ENCODE data around the gene SCNN1A.
A peak's percentile ranks its signal among the peaks of the same experiment; 100 is the strongest.

SCNN1A gene

DNA sequence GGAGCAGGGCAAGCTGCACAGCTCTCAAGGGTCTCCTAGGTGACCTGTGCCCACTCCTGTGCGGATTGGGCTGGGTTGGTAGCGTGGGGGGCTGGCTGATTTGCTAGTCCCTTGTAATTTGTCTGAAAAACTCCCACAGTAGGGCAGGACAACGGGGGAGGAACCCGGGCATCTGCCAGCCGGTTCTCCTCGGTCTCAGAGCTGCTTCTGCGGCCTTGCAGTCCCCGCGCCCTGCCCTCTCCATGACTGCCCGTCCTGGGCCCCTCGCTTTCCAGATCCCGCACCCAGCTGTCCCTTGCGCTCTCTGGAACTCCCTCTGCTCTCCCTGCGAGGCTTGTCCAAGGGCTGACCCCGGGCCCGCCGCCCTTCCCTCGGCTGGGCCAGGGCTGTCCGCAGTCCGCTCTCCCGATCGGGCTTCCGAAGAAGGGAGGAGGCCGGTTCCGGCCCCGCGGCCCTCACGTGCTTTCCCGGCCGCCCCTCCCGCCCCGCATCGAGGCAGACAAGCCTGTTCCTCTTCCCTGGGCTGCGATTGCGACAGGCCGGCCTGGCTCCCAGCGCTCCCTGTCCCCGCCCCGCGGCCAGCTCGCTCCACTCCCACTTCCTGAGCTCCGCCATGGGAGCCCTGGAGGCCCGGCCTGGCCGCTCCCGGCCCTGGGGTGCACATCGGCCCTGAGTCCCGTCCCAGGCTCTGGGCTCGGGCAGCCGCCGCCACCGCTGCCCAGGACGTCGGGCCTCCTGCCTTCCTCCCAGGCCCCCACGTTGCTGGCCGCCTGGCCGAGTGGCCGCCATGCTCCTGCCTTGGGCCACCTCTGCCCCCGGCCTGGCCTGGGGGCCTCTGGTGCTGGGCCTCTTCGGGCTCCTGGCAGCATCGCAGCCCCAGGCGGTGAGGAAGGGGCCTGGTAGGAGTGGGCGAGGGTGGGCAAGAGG is 8.5 kb upstream of the SCNN1A start, which contains the start of gene LTBR:
LTBR (plus strand) TSS at position 591 of the 927 bp plus-strand sequence; CDS start at position 788, 197 bp downstream.
- no peak for TF ChIP-seq CTCF (IDR thresholded peaks at IDR 0.05; ENCODE audit: extremely low read depth, missing control alignments)
- DNase-seq (ENCODE audit: low spot score) = peak; percentile 59

GRCh38 chr12:6382982-6383381 is 7.6 kb upstream of the SCNN1A start:
- no peak for DNase-seq (ENCODE audit: low spot score)
- no peak for TF ChIP-seq CTCF (IDR thresholded peaks at IDR 0.05; ENCODE audit: extremely low read depth, missing control alignments)

GRCh38 chr12:6382371-6382770 is 7.0 kb upstream of the SCNN1A start:
- TF ChIP-seq CTCF (IDR thresholded peaks at IDR 0.05; ENCODE audit: extremely low read depth, missing control alignments) = no peak
- no peak for DNase-seq (ENCODE audit: low spot score)

DNA sequence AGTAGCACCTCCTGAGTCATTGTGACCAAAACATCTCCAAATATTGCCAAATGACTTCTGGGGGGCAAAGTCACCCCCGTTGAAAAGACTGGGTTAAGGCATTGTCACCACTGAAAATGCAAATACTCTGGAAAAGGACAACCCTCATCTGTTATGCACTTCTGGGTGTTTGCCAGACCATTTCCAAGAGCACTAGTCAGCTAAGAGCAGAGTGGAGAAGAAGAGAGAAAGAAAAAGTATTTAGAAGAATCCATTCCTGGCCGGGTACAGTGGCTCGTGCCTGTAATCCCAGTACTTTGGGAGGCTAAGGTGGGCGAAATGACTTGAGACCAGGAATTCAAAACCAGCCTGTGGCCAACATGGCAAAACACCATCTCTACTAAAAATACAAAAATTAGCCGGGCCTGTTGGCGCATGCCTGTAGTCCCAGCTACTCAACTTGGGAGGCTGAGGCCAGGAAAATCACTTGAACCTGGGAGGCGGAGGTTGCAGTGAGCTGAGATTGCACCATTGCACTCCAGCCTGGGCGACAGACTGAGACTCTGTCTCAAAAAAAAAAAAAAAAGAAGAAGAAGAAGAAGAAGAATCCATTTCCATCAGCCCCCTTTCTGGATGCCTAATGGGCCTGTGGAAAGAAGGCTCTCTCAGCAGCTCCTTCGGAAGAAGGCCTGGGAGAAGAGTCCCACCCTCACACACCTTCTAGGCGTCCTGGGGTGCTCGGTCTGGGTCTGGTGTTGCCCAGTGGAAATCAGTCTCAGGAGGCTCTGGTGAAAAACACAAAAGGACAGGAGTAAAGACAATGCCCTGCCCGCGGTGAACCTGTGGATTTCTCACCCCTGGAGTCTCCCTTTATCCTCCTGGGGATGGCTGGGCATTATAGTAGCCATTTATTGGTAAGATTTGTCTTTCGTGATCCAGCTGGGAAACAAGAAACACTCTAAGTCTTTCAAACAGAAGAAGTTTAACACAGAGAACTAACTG is 5.1 kb upstream of the SCNN1A start:
- TF ChIP-seq CTCF (IDR thresholded peaks at IDR 0.05; ENCODE audit: extremely low read depth, missing control alignments) = no peak
- no peak for DNase-seq (ENCODE audit: low spot score)

- TF ChIP-seq CTCF (IDR thresholded peaks at IDR 0.05; ENCODE audit: extremely low read depth, missing control alignments) = no peak
- no peak for DNase-seq (ENCODE audit: low spot score)
These were observed 3.5 kb upstream of the SCNN1A start for GRCh38 chr12:6378709-6379472.

DNA sequence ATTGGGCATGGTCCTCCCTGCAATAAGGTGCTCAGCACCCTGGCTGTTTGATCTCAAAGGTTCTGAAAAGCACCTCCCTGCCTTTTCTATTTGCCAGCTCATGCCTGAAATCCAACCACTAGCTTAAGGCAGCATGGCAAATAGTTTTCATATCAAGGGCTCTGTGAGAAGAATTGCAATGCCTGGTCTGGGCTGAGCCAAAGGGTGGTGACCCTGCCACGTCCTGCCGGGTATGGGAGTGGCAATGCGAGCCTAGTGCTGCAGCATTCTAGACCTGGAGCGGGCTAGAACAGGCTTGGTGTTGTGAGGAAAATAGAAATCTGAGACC is 2.3 kb upstream of the SCNN1A start:
- TF ChIP-seq CTCF (IDR thresholded peaks at IDR 0.05; ENCODE audit: extremely low read depth, missing control alignments) = no peak
- DNase-seq (ENCODE audit: low spot score) = no peak

All from GM20000 (cell line).